ENCODE results near the gene STK32C.

DNA sequence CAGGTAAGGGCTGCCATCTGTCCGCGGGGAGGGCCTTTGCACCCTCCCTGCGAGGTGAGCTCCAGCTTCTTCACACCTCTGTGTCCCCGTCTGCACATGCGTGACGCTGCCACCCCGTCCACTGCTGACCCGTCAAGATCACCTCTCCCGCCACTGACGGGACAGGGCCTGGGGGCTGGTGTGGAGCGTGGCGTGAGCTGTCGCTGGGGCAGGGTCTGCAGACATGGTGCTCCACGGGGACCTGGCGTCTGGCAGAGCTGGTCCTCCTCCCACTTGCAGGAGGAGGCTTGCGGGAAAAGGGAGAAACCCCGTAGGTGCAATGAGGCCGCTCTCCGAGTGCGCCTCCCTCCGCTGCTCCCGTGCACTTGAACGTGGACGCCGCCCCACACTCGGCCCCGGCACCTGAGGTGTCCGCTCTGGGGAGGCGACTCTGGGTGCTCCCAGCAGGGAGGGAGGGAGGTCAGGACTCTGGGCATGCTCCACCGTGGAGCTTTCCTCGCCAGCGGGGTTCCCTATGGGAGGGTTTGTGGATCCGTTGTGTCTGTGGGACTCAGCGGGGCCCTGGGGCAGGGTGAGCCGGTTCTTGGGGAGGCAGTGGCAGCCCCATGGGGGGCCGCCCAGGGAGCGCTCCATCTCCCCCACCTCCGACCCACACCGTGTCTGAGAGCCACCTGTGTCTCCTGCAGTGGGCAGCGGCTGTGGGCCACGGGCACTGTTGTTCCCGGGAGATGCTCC, 138.6 kb downstream of the STK32C start:
- no peak for TF ChIP-seq EP300 (IDR thresholded peaks at IDR 0.05)
- TF ChIP-seq CTCF (IDR thresholded peaks at IDR 0.05), result no peak
- TF ChIP-seq POLR2A (IDR thresholded peaks at IDR 0.05), result no peak

Data from upper lobe of left lung (tissue), 4 donors.